Mesenchymal stem cell (in vitro differentiated cells and primary cell): ENCODE measurements around the gene MOSMO.
"Not testable (repeated sequence)": the region's sequence is repeated elsewhere in the genome, so short reads cannot be mapped to it uniquely, and the experiment has no call there.

Experiments
- DNase-seq: peaks from one replicate; pipeline ENCODE4 v3.0.0-alpha.2; 2013
- H2AFZ ChIP-seq: one replicate; pipeline ENCODE4 v1.6.1; 2013; ENCODE audit warnings: low read depth, mild to moderate bottlenecking, control low read depth, inconsistent platforms, low read length, moderate library complexity
- H2AK5ac ChIP-seq: 2 replicates; pipeline ENCODE4 v1.6.1; 2013; ENCODE audit warnings: low read length, moderate library complexity, mild to moderate bottlenecking, inconsistent platforms; ENCODE audit not compliant: severe bottlenecking
- H2BK120ac ChIP-seq: one replicate; pipeline ENCODE4 v1.6.1; 2013; ENCODE audit warnings: low read depth, mild to moderate bottlenecking, inconsistent platforms, low read length, moderate library complexity
- H2BK12ac ChIP-seq, 2 experiments: one replicate each; pipeline ENCODE4 v1.6.1; 2013; ENCODE audit warnings: inconsistent platforms in 2 of 2, low read length in 2 of 2, mild to moderate bottlenecking in 2 of 2, moderate library complexity in 2 of 2, control low read depth in 1 of 2
- H2BK15ac ChIP-seq: one replicate; pipeline ENCODE4 v1.6.1; 2013; ENCODE audit warnings: mild to moderate bottlenecking, low read depth, inconsistent platforms; ENCODE audit not compliant: poor library complexity, severe bottlenecking
- H2BK5ac ChIP-seq: 2 replicates; pipeline ENCODE4 v1.6.1; 2013; ENCODE audit warnings: low read depth, mild to moderate bottlenecking, low read length, control low read depth, inconsistent platforms; ENCODE audit not compliant: poor library complexity, severe bottlenecking
- H3K14ac ChIP-seq, 2 experiments: one replicate each; pipeline ENCODE4 v1.6.1; 2013; ENCODE audit warnings: inconsistent platforms in 2 of 2, low read length in 2 of 2, control low read depth in 1 of 2, mild to moderate bottlenecking in 1 of 2, moderate library complexity in 1 of 2
- H3K18ac ChIP-seq, 2 experiments: one replicate each; pipeline ENCODE4 v1.6.1; 2013; ENCODE audit warnings: inconsistent platforms in 2 of 2, low read length in 2 of 2, control low read depth in 1 of 2, low read depth in 1 of 2, mild to moderate bottlenecking in 1 of 2
- H3K23ac ChIP-seq, 2 experiments: one replicate each; pipeline ENCODE4 v1.6.1; 2013; ENCODE audit warnings: inconsistent platforms in 2 of 2, low read length in 2 of 2, mild to moderate bottlenecking in 2 of 2, moderate library complexity in 2 of 2, control low read depth in 1 of 2
- H3K27ac ChIP-seq: 2 replicates; pipeline ENCODE4 v1.5.1; 2013; ENCODE audit warnings: mild to moderate bottlenecking, moderate library complexity, low read length, control low read depth, inconsistent platforms; ENCODE audit not compliant: poor library complexity, severe bottlenecking
- H3K27me3 ChIP-seq, 2 experiments: 2 replicates each; pipeline versions ENCODE4 v1.6.1 to v1.7.0; 2013; ENCODE audit warnings: low read length in 2 of 2, mild to moderate bottlenecking in 2 of 2, moderate library complexity in 2 of 2, control low read depth in 1 of 2, inconsistent platforms in 1 of 2; ENCODE audit not compliant: control insufficient read depth in 1 of 2, insufficient read depth in 1 of 2
- H3K36me3 ChIP-seq, 2 experiments: 2 replicates each; pipeline versions ENCODE4 v1.6.1 to v1.7.0; 2013; ENCODE audit warnings: low read length in 2 of 2, control low read depth in 1 of 2, inconsistent platforms in 1 of 2, low read depth in 1 of 2, mild to moderate bottlenecking in 1 of 2; ENCODE audit not compliant: insufficient read depth in 2 of 2, control insufficient read depth in 1 of 2
- H3K4ac ChIP-seq, 2 experiments: one replicate each; pipeline ENCODE4 v1.6.1; 2013; ENCODE audit warnings: inconsistent platforms in 2 of 2, low read length in 2 of 2, mild to moderate bottlenecking in 2 of 2, moderate library complexity in 2 of 2, control low read depth in 1 of 2, low read depth in 1 of 2
- H3K4me1 ChIP-seq: 2 replicates; pipeline ENCODE4 v1.6.1; 2013; ENCODE audit warnings: low read depth, low read length, control low read depth; ENCODE audit not compliant: control insufficient read depth, insufficient read depth
- H3K4me2 ChIP-seq: 2 replicates; pipeline ENCODE4 v1.6.1; 2013; ENCODE audit warnings: low read length, mild to moderate bottlenecking, inconsistent platforms; ENCODE audit not compliant: poor library complexity, severe bottlenecking
- H3K4me3 ChIP-seq, 2 experiments: 2 replicates each; pipeline versions ENCODE4 v1.5.1 to v1.7.0; 2013; ENCODE audit warnings: low read length in 2 of 2, mild to moderate bottlenecking in 2 of 2, control low read depth in 1 of 2, low read depth in 1 of 2; ENCODE audit not compliant: insufficient read depth in 1 of 2
- H3K79me1 ChIP-seq: replicated peaks from 2 replicates; pipeline ENCODE4 v1.6.1; 2013; ENCODE audit warnings: mild to moderate bottlenecking, control low read depth, low read length, inconsistent platforms; ENCODE audit not compliant: poor library complexity, severe bottlenecking
- H3K9ac ChIP-seq: 2 replicates; pipeline ENCODE4 v1.7.0; 2013; ENCODE audit warnings: mild to moderate bottlenecking, low read length, moderate library complexity
- H3K9me3 ChIP-seq: 2 replicates; pipeline ENCODE4 v1.7.0; 2013; ENCODE audit warnings: mild to moderate bottlenecking, low read length; ENCODE audit not compliant: control insufficient read depth
- H4K8ac ChIP-seq: one replicate; pipeline ENCODE4 v1.6.1; 2013; ENCODE audit warnings: inconsistent platforms, mild to moderate bottlenecking, low read length, moderate library complexity
- H4K91ac ChIP-seq: one replicate; pipeline ENCODE4 v1.6.1; 2013; ENCODE audit warnings: mild to moderate bottlenecking, low read length, inconsistent platforms
- WGBS: methylation state at CpG from one replicate; pipeline ENCODE4 v1.1.7; 2013; ENCODE audit warnings: mixed read lengths; 5-methylcytosine and 5-hydroxymethylcytosine counted together

Gene MOSMO

DNA sequence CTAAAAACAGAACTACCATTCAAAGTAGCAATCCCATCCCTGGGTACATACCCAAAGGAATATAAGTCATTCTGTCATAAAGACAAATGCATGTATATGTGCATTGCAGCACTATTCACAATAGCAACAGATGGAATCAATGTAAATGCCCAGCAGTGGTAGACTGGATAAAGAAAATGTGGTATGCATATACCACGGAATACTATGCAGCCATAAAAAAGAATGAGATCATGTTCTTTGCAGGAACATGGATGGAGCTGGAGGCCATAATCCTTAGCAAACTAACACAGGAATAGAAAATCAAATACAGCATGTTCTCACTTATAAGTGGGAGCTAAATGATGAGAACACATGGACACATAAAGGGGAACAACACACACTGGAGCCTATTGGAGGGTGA lies 120.6 kb downstream of the MOSMO start:
- not testable (repeated sequence) for H3K23ac ChIP-seq, H2BK120ac ChIP-seq, H3K18ac ChIP-seq, H2BK12ac ChIP-seq, H3K9ac ChIP-seq, H3K4ac ChIP-seq, H3K9me3 ChIP-seq, H3K14ac ChIP-seq, H4K91ac ChIP-seq, H3K4me3 ChIP-seq, H3K79me1 ChIP-seq, H2AFZ ChIP-seq, H4K8ac ChIP-seq, H3K4me1 ChIP-seq, H3K4me2 ChIP-seq, H3K27ac ChIP-seq, H2AK5ac ChIP-seq, H3K36me3 ChIP-seq, DNase-seq, H2BK15ac ChIP-seq, H2BK5ac ChIP-seq
- H3K27me3 ChIP-seq: peaks cover 6 to 13% of the 10 kb centered on the region in 2 experiments
- WGBS: 71% methylated on average over 1 of the region's 1 CpG

DNA sequence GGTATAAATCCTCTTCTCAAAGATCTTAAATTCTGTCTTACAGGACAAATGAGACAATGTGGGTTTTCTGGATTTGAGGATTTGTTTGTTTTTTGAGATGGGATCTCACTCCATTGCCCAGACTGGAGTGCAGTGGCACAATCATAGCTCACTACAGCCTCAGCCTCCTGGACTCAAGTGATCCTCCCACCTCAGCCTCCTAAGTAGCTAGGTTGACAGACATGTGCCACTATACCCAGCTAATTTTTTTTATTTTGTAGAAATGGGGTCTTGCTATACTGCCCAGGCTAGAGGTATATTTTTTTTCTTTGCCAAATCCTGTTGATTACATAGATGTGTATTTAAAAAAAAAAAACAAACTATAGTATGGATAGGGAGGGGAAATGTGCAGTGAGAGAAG lies 122.6 kb downstream of the MOSMO start:
- Histone ChIP-seq H3K14ac (no peak overlapping the region), H4K8ac (no peak overlapping the region), H3K4ac (no peak overlapping the region), H2BK12ac (no peak overlapping the region), H3K27ac (no peak overlapping the region), H2BK15ac (no peak overlapping the region), H2BK5ac (no peak overlapping the region), H3K79me1 (no peaks in the 10 kb centered on the region), H3K4me3 (no peak overlapping the region), H2AFZ (no peak overlapping the region), H2AK5ac (no peak overlapping the region), H3K4me2 (no peak overlapping the region), H3K23ac (no peak overlapping the region), H3K36me3 (no peaks in the 10 kb centered on the region), H3K9ac (no peak overlapping the region), H3K4me1 (no peaks in the 10 kb centered on the region), H3K9me3 (no peaks in the 10 kb centered on the region), H3K27me3 (peaks cover 5 to 19% of the 10 kb centered on the region in 2 experiments), H2BK120ac (no peak overlapping the region), H4K91ac (no peak overlapping the region), H3K18ac (no peak overlapping the region)
- DNase-seq: no peak

DNA sequence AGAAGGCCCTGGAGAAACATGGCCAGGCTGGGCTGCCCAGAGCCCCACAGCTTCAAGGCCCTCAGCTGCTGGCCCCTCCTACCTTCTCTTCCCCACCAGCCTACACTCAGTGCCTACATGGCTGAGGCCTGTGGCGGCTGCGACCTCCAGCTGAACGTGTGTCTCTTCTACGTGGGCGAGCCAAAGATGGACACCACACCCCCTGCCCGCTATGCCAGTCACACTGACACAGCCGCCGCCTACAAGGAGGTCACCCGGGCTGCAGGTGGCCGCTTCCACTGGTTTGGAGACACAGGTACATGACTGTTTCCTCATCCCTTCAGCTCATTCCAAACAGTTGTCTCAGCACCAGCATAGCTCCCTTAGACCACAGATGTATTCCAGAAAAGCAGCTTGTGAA lies 124.9 kb downstream of the MOSMO start:
- no peak overlapping the region for H2BK15ac ChIP-seq
- no peak overlapping the region for H3K4ac ChIP-seq
- no peak overlapping the region for H4K91ac ChIP-seq
- 88% methylated on average over 10 of the region's 10 CpGs for WGBS
- H2BK5ac ChIP-seq: no peak overlapping the region
- no peaks in the 10 kb centered on the region for H3K36me3 ChIP-seq
- no peak overlapping the region for H4K8ac ChIP-seq
- no peaks in the 10 kb centered on the region for H3K79me1 ChIP-seq
- no peak overlapping the region for H3K4me2 ChIP-seq
- H3K9me3 ChIP-seq: no peaks in the 10 kb centered on the region
- H3K23ac ChIP-seq: peak overlapping the region in 1 of 2 experiments; percentile 59
- H3K9ac ChIP-seq: no peak overlapping the region
- no peak overlapping the region for H3K18ac ChIP-seq
- no peaks in the 10 kb centered on the region for H3K4me1 ChIP-seq
- H3K27ac ChIP-seq: no peak overlapping the region
- no peak for DNase-seq
- H2BK12ac ChIP-seq: no peak overlapping the region
- peaks cover 16 to 35% of the 10 kb centered on the region in 2 experiments for H3K27me3 ChIP-seq
- H3K4me3 ChIP-seq: no peak overlapping the region
- no peak overlapping the region for H2AK5ac ChIP-seq
- H2AFZ ChIP-seq: no peak overlapping the region
- H3K14ac ChIP-seq: peak overlapping the region in 1 of 2 experiments; percentile 68
- no peak overlapping the region for H2BK120ac ChIP-seq
